Panc1 (cell line): ENCODE results near the gene NFIC. TPM values are rescaled to one million over a fixed set of nuclear protein-coding genes. Genes with fewer than 3 reads are reported as not detected.

ENCODE experiments used
- ATAC-seq: fragments of 200-7000 bp; cut with Tn5 transposase; 2 replicates; pipeline ENCODE4 v1.9.1; 2020; ENCODE audit warnings: mild to moderate bottlenecking, moderate library complexity
- BruUV-seq: library from RNA; stranded (reverse); fragments of 400-500 nt; replicated peaks from 2 replicates; lab custom pipeline; 2021; lab: Mats Ljungman, UMichigan
- CTCF ChIA-PET: fragments of 300-600 bp; sonication (Branson Sonifier 250); formaldehyde crosslinking; loops from one replicate; lab custom pipeline; 2022; ENCODE audit warnings: antibody characterized with exemption; lab: Charles Lee
- POLR2A ChIA-PET: fragments of 300-600 bp; sonication (Branson Sonifier 250); formaldehyde crosslinking; loops from one replicate; lab custom pipeline; 2022; ENCODE audit warnings: antibody characterized with exemption; lab: Charles Lee
- DNase-seq: peaks from one replicate; pipeline ENCODE4 v3.0.0-alpha.2; 2010; ENCODE audit warnings: low read depth, low spot score
- H3K27ac ChIP-seq: 2 replicates; pipeline ENCODE4 v1.5.1; 2011; ENCODE audit warnings: mild to moderate bottlenecking, low read length, inconsistent platforms
- H3K27me3 ChIP-seq: fragments of 200-500 bp; sonication (Bioruptor generic); 2 replicates; pipeline ENCODE4 v1.6.0; 2014; ENCODE audit warnings: low read length, inconsistent platforms; ENCODE audit not compliant: control insufficient read depth, insufficient read depth
- H3K36me3 ChIP-seq: fragments of 200-500 bp; sonication (Bioruptor generic); 2 replicates; pipeline ENCODE4 v1.5.1; 2014; ENCODE audit warnings: inconsistent platforms, mild to moderate bottlenecking, low read length, moderate library complexity; ENCODE audit not compliant: control insufficient read depth, insufficient read depth
- H3K4me1 ChIP-seq: 2 replicates; pipeline ENCODE4 v1.5.1; 2011; ENCODE audit warnings: inconsistent platforms, mild to moderate bottlenecking, low read length, moderate library complexity; ENCODE audit not compliant: control insufficient read depth, insufficient read depth
- H3K4me3 ChIP-seq, 2 experiments: 2 replicates each; pipeline ENCODE4 v1.5.1; 2011 to 2012; ENCODE audit warnings: low read depth in 2 of 2, low read length in 2 of 2, mild to moderate bottlenecking in 2 of 2, inconsistent platforms in 1 of 2, moderate library complexity in 1 of 2
- H3K9me3 ChIP-seq: fragments of 200-500 bp; sonication (Bioruptor generic); 2 replicates; pipeline ENCODE4 v1.5.1; 2014; ENCODE audit warnings: low read depth, mild to moderate bottlenecking, inconsistent platforms, low read length, moderate library complexity; ENCODE audit not compliant: control insufficient read depth, insufficient read depth
- POLR2AphosphoS5 ChIP-seq: IDR thresholded peaks from 2 replicates; pipeline ENCODE4 v1.6.1; 2012; ENCODE audit warnings: mild to moderate bottlenecking, low read depth, low read length, moderate library complexity
- SIN3A ChIP-seq: IDR thresholded peaks from 2 replicates; pipeline ENCODE4 v1.6.1; 2012; ENCODE audit warnings: low read depth, mild to moderate bottlenecking, low read length, moderate library complexity, borderline replicate concordance; ENCODE audit not compliant: insufficient read depth
- TCF7L2 ChIP-seq: IDR thresholded peaks from 2 replicates; pipeline ENCODE4 v1.6.1; 2011; ENCODE audit warnings: mild to moderate bottlenecking, low read depth, low read length, inconsistent platforms
- in situ Hi-C: cut with HindIII; loops from 2 replicates; pipeline ENCODE4 v1.10.0; 2016; ENCODE audit warnings: low sequenced_read_pairs, low pct_unique_long_range_greater_than_20kb
- intact Hi-C: fragments of 100-400 bp; cut with micrococcal nuclease; formaldehyde crosslinking; loops from one replicate; pipeline ENCODE4 v1.10.0; 2022; ENCODE audit not compliant: unreplicated experiment
- total RNA-seq: library from RNA; stranded (reverse); gene quantifications from one replicate; pipeline ENCODE4 v1.2.1, GENCODE V29; 2021; ENCODE audit not compliant: unreplicated experiment
- TF ChIP-seq, protein P1 (sequence below): fragments of 450-650 bp; IDR thresholded peaks from 2 replicates; pipeline ENCODE4 v1.5.1; 2017; ENCODE audit warnings: mild to moderate bottlenecking
- TF ChIP-seq, protein P2 (sequence below), 2 experiments: IDR thresholded peaks; 2 replicates each; pipeline ENCODE4 v1.6.1; 2011 to 2012; ENCODE audit warnings: low read depth in 2 of 2, control low read depth in 1 of 2, low read length in 1 of 2, mild to moderate bottlenecking in 1 of 2, moderate library complexity in 1 of 2; ENCODE audit not compliant: insufficient read depth in 1 of 2

Gene NFIC
- total RNA-seq, 1 experiment from 2014 or later, result 120 TPM

DNA sequence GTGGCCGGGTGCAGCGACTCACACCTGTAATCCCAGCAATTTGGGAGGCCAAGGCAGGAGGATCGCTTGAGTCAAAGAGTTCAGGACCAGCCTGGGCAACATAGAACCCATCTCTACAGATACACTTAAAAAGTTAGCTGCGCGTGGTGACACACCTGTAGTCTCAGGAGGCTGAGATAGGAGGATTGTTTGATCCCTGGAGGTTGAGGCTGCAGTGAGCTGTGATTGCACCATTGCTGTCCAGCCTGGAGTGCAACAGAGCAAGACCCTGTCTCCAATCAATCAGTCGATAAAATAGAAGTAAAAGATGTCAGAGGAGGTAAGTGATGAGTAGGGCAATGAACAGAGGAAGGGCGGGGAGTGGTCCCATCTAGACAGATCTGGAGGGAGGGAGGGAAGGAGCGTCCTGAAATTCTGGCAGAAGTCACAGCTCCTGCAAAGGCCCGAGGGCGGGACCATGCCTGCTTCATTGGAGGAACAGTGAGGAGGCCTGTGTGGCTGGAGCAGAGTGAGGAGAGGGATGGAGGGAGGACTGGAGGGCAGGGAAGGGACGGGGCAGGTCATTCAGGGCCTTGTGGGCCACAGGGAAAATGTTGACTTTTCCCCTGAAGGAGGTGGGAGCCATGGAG lies 104.2 kb downstream of the NFIC start:
- H3K27me3 ChIP-seq, result no peaks in the 10 kb centered on the region
- in situ Hi-C loops, result no loop called here
- H3K4me3 ChIP-seq, result no peak overlapping the region
- no peaks in the 10 kb centered on the region for H3K9me3 ChIP-seq
- ATAC-seq (peak; percentile 15; the same call in 1 of the 2 replicates), DNase-seq (no peak)
- BruUV-seq, result no TSS peak
- no peak overlapping the region for H3K27ac ChIP-seq
- no peak for TF ChIP-seq TCF7L2
- TF ChIP-seq SIN3A, result no peak
- no peak for TF ChIP-seq POLR2AphosphoS5
- intact Hi-C loops, result no loop called here
- POLR2A ChIA-PET, result no interaction called here
- no peaks in the 10 kb centered on the region for H3K4me1 ChIP-seq
- no peaks in the 10 kb centered on the region for H3K36me3 ChIP-seq
- CTCF ChIA-PET, result interaction anchor here (0.6 kb wide), 1 partner anchor 249 kb away, joined by 4 read pairs; no protein-coding TSS in a partner anchor

DNA sequence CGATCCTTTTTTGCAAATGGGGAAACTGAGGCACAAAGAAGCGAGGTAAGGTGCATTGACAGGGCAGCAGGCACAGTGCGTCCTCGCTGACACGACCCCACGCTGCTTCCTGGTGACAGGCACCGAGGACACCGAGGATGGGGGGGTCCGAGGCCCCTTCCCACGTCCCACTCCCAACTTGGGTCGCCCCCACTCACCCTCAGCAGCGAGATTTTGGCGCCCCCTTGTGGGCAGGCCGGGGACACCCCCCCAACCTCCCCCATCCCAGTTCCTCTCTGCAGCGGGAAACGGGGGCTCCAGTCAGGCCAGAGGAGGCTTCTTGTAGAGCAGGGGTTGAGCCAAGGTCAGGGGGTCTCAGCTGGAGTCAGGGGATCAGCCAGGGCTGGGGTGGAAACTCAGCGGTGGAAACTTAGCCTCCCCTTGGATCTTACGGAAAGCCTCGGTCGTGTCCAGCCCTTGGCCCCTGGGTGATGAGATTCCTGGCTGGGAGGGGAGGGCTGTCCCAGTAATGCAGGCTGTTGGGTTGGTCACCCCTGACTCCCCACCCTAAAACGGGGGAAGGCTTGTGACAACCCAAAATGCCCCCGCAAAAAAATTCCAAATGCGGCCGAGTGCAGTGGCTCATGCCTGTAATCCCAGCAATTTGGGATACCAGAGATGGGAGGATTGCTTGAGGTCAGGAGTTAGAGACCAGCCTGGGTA lies 105.7 kb downstream of the NFIC start:
- CTCF ChIA-PET, result interaction anchor here (0.7 kb wide), 1 partner anchor 32 kb away, joined by 6 read pairs; no protein-coding TSS in a partner anchor
- DNase-seq (no peak), ATAC-seq (peak; percentile 40; the same call in 1 of the 2 replicates)
- Histone ChIP-seq H3K4me1 (no peaks in the 10 kb centered on the region), H3K9me3 (no peaks in the 10 kb centered on the region), H3K27ac (no peak overlapping the region), H3K27me3 (no peaks in the 10 kb centered on the region), H3K4me3 (no peak overlapping the region), H3K36me3 (no peaks in the 10 kb centered on the region)
- TF ChIP-seq TCF7L2 (no peak), SIN3A (no peak)
- TF ChIP-seq, protein P1, sequence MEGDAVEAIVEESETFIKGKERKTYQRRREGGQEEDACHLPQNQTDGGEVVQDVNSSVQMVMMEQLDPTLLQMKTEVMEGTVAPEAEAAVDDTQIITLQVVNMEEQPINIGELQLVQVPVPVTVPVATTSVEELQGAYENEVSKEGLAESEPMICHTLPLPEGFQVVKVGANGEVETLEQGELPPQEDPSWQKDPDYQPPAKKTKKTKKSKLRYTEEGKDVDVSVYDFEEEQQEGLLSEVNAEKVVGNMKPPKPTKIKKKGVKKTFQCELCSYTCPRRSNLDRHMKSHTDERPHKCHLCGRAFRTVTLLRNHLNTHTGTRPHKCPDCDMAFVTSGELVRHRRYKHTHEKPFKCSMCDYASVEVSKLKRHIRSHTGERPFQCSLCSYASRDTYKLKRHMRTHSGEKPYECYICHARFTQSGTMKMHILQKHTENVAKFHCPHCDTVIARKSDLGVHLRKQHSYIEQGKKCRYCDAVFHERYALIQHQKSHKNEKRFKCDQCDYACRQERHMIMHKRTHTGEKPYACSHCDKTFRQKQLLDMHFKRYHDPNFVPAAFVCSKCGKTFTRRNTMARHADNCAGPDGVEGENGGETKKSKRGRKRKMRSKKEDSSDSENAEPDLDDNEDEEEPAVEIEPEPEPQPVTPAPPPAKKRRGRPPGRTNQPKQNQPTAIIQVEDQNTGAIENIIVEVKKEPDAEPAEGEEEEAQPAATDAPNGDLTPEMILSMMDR, result peak; percentile 90
- POLR2A ChIA-PET, result no interaction called here
- in situ Hi-C loops (no loop called here), intact Hi-C loops (loop anchor here (2.0 kb wide), 1 partner anchor 145 kb away; no protein-coding TSS in a partner anchor)
- no TSS peak for BruUV-seq

DNA sequence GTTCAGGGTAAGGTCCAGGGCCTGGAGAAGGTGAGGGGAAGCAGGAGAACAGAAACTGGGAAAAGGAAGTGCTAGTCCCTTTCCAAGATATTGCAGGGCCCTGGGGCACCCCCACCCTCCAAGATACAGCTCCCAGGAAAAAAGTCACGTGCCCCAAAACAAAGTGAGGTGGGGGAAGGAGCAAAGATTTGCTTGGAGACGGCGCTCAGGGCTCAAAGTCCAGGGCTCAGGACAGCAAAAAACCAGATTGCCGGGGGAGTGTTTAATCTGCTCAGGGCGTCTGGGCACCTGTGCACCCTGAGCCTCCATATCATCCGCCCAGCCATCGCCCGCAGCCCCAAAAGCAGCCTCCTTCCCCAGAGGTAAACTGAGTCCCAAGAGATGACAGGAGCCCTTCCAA lies 107.6 kb downstream of the NFIC start:
- CTCF ChIA-PET, result no interaction called here

More for the DNA sequence above, 107.6 kb downstream of the NFIC start:
- H3K27ac ChIP-seq, result no peak overlapping the region
- no peak for ATAC-seq
- H3K27me3 ChIP-seq, result no peaks in the 10 kb centered on the region
- intact Hi-C loops (no loop called here), in situ Hi-C loops (no loop called here)
- TF ChIP-seq, protein P2, sequence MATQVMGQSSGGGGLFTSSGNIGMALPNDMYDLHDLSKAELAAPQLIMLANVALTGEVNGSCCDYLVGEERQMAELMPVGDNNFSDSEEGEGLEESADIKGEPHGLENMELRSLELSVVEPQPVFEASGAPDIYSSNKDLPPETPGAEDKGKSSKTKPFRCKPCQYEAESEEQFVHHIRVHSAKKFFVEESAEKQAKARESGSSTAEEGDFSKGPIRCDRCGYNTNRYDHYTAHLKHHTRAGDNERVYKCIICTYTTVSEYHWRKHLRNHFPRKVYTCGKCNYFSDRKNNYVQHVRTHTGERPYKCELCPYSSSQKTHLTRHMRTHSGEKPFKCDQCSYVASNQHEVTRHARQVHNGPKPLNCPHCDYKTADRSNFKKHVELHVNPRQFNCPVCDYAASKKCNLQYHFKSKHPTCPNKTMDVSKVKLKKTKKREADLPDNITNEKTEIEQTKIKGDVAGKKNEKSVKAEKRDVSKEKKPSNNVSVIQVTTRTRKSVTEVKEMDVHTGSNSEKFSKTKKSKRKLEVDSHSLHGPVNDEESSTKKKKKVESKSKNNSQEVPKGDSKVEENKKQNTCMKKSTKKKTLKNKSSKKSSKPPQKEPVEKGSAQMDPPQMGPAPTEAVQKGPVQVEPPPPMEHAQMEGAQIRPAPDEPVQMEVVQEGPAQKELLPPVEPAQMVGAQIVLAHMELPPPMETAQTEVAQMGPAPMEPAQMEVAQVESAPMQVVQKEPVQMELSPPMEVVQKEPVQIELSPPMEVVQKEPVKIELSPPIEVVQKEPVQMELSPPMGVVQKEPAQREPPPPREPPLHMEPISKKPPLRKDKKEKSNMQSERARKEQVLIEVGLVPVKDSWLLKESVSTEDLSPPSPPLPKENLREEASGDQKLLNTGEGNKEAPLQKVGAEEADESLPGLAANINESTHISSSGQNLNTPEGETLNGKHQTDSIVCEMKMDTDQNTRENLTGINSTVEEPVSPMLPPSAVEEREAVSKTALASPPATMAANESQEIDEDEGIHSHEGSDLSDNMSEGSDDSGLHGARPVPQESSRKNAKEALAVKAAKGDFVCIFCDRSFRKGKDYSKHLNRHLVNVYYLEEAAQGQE (IDR thresholded peaks at IDR 0.05; ENCODE audit: insufficient read depth in 1 of 2, low read depth in 2 of 2, low read length in 1 of 2), result no peak
- TF ChIP-seq SIN3A, result no peak
- TF ChIP-seq, protein P1, result no peak
- no peak for TF ChIP-seq TCF7L2
- TF ChIP-seq POLR2AphosphoS5, result no peak
- H3K4me3 ChIP-seq, result no peak overlapping the region
- no peaks in the 10 kb centered on the region for H3K36me3 ChIP-seq
- no peaks in the 10 kb centered on the region for H3K9me3 ChIP-seq
- BruUV-seq, result no TSS peak
- no peak for DNase-seq
- no peaks in the 10 kb centered on the region for H3K4me1 ChIP-seq
- POLR2A ChIA-PET, result no interaction called here
